ENCODE data around the gene PPEF1. TPM values are rescaled to one million over a fixed set of nuclear protein-coding genes. Genes with fewer than 3 reads are reported as not detected.

The PPEF1 gene
- polyA plus RNA-seq, 1 donor from 2014 or later: 1.5 TPM

- Histone ChIP-seq H2AFZ (ENCODE audit: low read depth, low read length) (no peak overlapping the region), H3K79me2 (replicated peaks; ENCODE audit: insufficient read depth, low read length) (no peaks in the 10 kb centered on the region), H3K27ac (ENCODE audit: low read length) (no peak overlapping the region), H3F3A (ENCODE audit: insufficient read depth, low read length, poor library complexity, severe bottlenecking) (no peaks in the 10 kb centered on the region), H3K27me3 (ENCODE audit: insufficient read depth, low read depth, low read length) (no peaks in the 10 kb centered on the region), H3K36me3 (ENCODE audit: insufficient read depth, low read length) (no peaks in the 10 kb centered on the region), H3K4me2 (ENCODE audit: low read length) (no peak overlapping the region), H3K9me2 (ENCODE audit: insufficient read depth, low read length) (no peaks in the 10 kb centered on the region), H3K9ac (ENCODE audit: low read length) (no peak overlapping the region), H4K20me1 (ENCODE audit: insufficient read depth) (no peaks in the 10 kb centered on the region), H3K4me3 (ENCODE audit: low read length) (no peak overlapping the region), H3K9me3 (ENCODE audit: low read length) (no peaks in the 10 kb centered on the region)
- TF ChIP-seq MXI1 (conservative IDR thresholded peaks at IDR 0.05; ENCODE audit: poor library complexity, severe bottlenecking) (no peak), EP300 (conservative IDR thresholded peaks at IDR 0.05; ENCODE audit: poor library complexity, severe bottlenecking) (no peak), TAF1 (IDR thresholded peaks at IDR 0.05; ENCODE audit: low read depth) (no peak), CTCF (IDR thresholded peaks at IDR 0.05; ENCODE audit: poor library complexity, severe bottlenecking) (no peak), REST (IDR thresholded peaks at IDR 0.05; ENCODE audit: borderline replicate concordance) (no peak), POLR2AphosphoS5 (IDR thresholded peaks at IDR 0.05) (no peak), SMC3 (conservative IDR thresholded peaks at IDR 0.05; ENCODE audit: poor library complexity) (no peak), RAD21 (conservative IDR thresholded peaks at IDR 0.05) (no peak), EZH2 (IDR thresholded peaks at IDR 0.05; ENCODE audit: borderline replicate concordance, insufficient read depth, low read length, poor library complexity, severe bottlenecking) (no peak)
Measured at GRCh38 chrX:18709833-18710232, 2.4 kb downstream of the PPEF1 start.

DNA sequence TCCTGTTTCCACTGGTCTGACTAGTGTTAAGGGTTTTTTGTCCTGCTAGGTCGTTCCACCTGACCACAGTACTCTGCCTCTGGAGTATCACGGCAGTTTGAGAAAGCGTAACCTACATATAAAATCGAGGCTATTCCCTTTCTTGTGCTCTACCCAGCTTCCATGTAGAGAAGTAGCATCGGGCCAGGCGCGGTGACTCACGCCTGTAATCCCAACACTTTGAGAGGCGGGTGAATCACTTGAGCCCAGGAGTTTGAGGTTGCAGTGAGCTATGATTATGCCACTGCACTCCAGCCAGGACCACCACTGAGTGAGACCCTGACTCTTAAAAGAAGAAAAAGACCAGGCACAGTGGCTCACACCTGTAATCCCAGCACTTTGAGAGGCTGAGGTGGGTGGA, 7.5 kb downstream of the PPEF1 start:
- H3K36me3 ChIP-seq (ENCODE audit: insufficient read depth, low read length): no peaks in the 10 kb centered on the region
- H3K79me2 ChIP-seq (replicated peaks; ENCODE audit: insufficient read depth, low read length): no peaks in the 10 kb centered on the region
- H2AFZ ChIP-seq (ENCODE audit: low read depth, low read length): no peak overlapping the region
- H4K20me1 ChIP-seq (ENCODE audit: insufficient read depth): no peaks in the 10 kb centered on the region
- H3K9me3 ChIP-seq (ENCODE audit: low read length): no peaks in the 10 kb centered on the region
- no peaks in the 10 kb centered on the region for H3K27me3 ChIP-seq (ENCODE audit: insufficient read depth, low read depth, low read length)
- no peak overlapping the region for H3K27ac ChIP-seq (ENCODE audit: low read length)
- no peak overlapping the region for H3K4me3 ChIP-seq (ENCODE audit: low read length)
- no peak overlapping the region for H3K9ac ChIP-seq (ENCODE audit: low read length)
- H3F3A ChIP-seq (ENCODE audit: insufficient read depth, low read length, poor library complexity, severe bottlenecking): no peaks in the 10 kb centered on the region
- no peaks in the 10 kb centered on the region for H3K9me2 ChIP-seq (ENCODE audit: insufficient read depth, low read length)
- no peak overlapping the region for H3K4me2 ChIP-seq (ENCODE audit: low read length)
- TF ChIP-seq EP300 (conservative IDR thresholded peaks at IDR 0.05; ENCODE audit: poor library complexity, severe bottlenecking) (no peak), RAD21 (conservative IDR thresholded peaks at IDR 0.05) (no peak), SMC3 (conservative IDR thresholded peaks at IDR 0.05; ENCODE audit: poor library complexity) (no peak), REST (IDR thresholded peaks at IDR 0.05; ENCODE audit: borderline replicate concordance) (no peak), CTCF (IDR thresholded peaks at IDR 0.05; ENCODE audit: poor library complexity, severe bottlenecking) (no peak), TAF1 (IDR thresholded peaks at IDR 0.05; ENCODE audit: low read depth) (no peak), POLR2AphosphoS5 (IDR thresholded peaks at IDR 0.05) (no peak), EZH2 (IDR thresholded peaks at IDR 0.05; ENCODE audit: borderline replicate concordance, insufficient read depth, low read length, poor library complexity, severe bottlenecking) (no peak), MXI1 (conservative IDR thresholded peaks at IDR 0.05; ENCODE audit: poor library complexity, severe bottlenecking) (no peak)
